ENCODE results near the gene PRDM12. TPM values are rescaled to one million over a fixed set of nuclear protein-coding genes. Genes with fewer than 3 reads are reported as not detected.

The PRDM12 gene
- total RNA-seq, 3 donors from 2014 or later = 0.12 TPM; not detected in 1

GRCh38 chr9:130634801-130635200, 29.6 kb upstream of the PRDM12 start:
- H3K4me3 ChIP-seq = no peak overlapping the region
- peaks cover 5% of the 10 kb centered on the region for H3K36me3 ChIP-seq (ENCODE audit: low read depth)
- ATAC-seq = no peak
- intact Hi-C loops (cut with DNase I, micrococcal nuclease) = no loop called here
- no peaks in the 10 kb centered on the region for H3K4me1 ChIP-seq (ENCODE audit: low read depth)
- DNase-seq = peak in 1 of 3 donors; percentile 17
- no peak for TF ChIP-seq CTCF (IDR thresholded peaks at IDR 0.05)
- no peaks in the 10 kb centered on the region for H3K9me3 ChIP-seq

- no peak for TF ChIP-seq CTCF (IDR thresholded peaks at IDR 0.05)
- intact Hi-C loops (cut with DNase I, micrococcal nuclease) = no loop called here
- no peaks in the 10 kb centered on the region for H3K9me3 ChIP-seq
- H3K4me3 ChIP-seq = no peak overlapping the region
- DNase-seq (peak in 1 of 3 donors; percentile 2), ATAC-seq (no peak)
- peaks cover 5% of the 10 kb centered on the region for H3K36me3 ChIP-seq (ENCODE audit: low read depth)
- no peaks in the 10 kb centered on the region for H3K4me1 ChIP-seq (ENCODE audit: low read depth)
These were observed 29.1 kb upstream of the PRDM12 start for GRCh38 chr9:130635306-130635705.

- no peak for ATAC-seq
- intact Hi-C loops (cut with DNase I, micrococcal nuclease) = no loop called here
- peaks cover 5% of the 10 kb centered on the region for H3K36me3 ChIP-seq (ENCODE audit: low read depth)
These were observed 28.4 kb upstream of the PRDM12 start for GRCh38 chr9:130635721-130636647.

GRCh38 chr9:130636648-130637020, 27.8 kb upstream of the PRDM12 start:
- Histone ChIP-seq H3K4me3 (no peak overlapping the region), H3K9me3 (no peaks in the 10 kb centered on the region), H3K36me3 (ENCODE audit: low read depth) (peaks cover 5% of the 10 kb centered on the region), H3K4me1 (ENCODE audit: low read depth) (no peaks in the 10 kb centered on the region)
- no peak for TF ChIP-seq CTCF (IDR thresholded peaks at IDR 0.05)
- DNase-seq (peak in 1 of 3 donors; percentile 23), ATAC-seq (no peak)
- intact Hi-C loops (cut with DNase I, micrococcal nuclease) = no loop called here

More at GRCh38 chr9:130635721-130636647, 28.4 kb upstream of the PRDM12 start:
- Histone ChIP-seq H3K4me3 (no peak overlapping the region), H3K4me1 (ENCODE audit: low read depth) (no peaks in the 10 kb centered on the region), H3K9me3 (no peaks in the 10 kb centered on the region)
- peak in 1 of 3 donors; percentile 29 for DNase-seq
- TF ChIP-seq CTCF (IDR thresholded peaks at IDR 0.05) = no peak

- peak in 1 of 3 donors; percentile 25 for DNase-seq
These were observed 25.9 kb upstream of the PRDM12 start for GRCh38 chr9:130638284-130639123.

More at GRCh38 chr9:130638284-130639123, 25.9 kb upstream of the PRDM12 start:
- H3K9me3 ChIP-seq = no peaks in the 10 kb centered on the region
- ATAC-seq = no peak
- no peaks in the 10 kb centered on the region for H3K4me1 ChIP-seq (ENCODE audit: low read depth)
- H3K36me3 ChIP-seq (ENCODE audit: low read depth) = no peaks in the 10 kb centered on the region
- TF ChIP-seq CTCF (IDR thresholded peaks at IDR 0.05) = no peak
- H3K4me3 ChIP-seq = no peak overlapping the region
- intact Hi-C loops (cut with DNase I, micrococcal nuclease) = no loop called here
